Measurements from ENCODE around the gene MCEE.

GRCh38 chr2:71067567-71068217, 62.3 kb downstream of the MCEE start:
- TF ChIP-seq POLR2A (IDR thresholded peaks at IDR 0.05), result no peak
- TF ChIP-seq, protein P1, sequence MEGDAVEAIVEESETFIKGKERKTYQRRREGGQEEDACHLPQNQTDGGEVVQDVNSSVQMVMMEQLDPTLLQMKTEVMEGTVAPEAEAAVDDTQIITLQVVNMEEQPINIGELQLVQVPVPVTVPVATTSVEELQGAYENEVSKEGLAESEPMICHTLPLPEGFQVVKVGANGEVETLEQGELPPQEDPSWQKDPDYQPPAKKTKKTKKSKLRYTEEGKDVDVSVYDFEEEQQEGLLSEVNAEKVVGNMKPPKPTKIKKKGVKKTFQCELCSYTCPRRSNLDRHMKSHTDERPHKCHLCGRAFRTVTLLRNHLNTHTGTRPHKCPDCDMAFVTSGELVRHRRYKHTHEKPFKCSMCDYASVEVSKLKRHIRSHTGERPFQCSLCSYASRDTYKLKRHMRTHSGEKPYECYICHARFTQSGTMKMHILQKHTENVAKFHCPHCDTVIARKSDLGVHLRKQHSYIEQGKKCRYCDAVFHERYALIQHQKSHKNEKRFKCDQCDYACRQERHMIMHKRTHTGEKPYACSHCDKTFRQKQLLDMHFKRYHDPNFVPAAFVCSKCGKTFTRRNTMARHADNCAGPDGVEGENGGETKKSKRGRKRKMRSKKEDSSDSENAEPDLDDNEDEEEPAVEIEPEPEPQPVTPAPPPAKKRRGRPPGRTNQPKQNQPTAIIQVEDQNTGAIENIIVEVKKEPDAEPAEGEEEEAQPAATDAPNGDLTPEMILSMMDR (IDR thresholded peaks at IDR 0.05), result no peak
- no peak for TF ChIP-seq POLR2AphosphoS5 (IDR thresholded peaks at IDR 0.05)
